Endothelial cell of umbilical vein (primary cell): Measurements from ENCODE around the gene CCR5.

Experiments used
- CTCF ChIP-seq, 2 donors: IDR thresholded peaks; 1 replicate in 1 of 2; 2 replicates in 1 of 2; pipeline ENCODE4 v1.5.1; 2011; ENCODE audit warnings: low read length in 2 of 2, mild to moderate bottlenecking in 2 of 2, moderate library complexity in 2 of 2, control low read depth in 1 of 2, inconsistent platforms in 1 of 2, low read depth in 1 of 2; ENCODE audit not compliant: insufficient read depth in 1 of 2; ENCODE audit errors: extremely low read depth in 1 of 2
- EZH2 ChIP-seq: IDR thresholded peaks from 2 replicates; pipeline ENCODE4 v1.6.1; 2012; ENCODE audit warnings: borderline replicate concordance, low read depth, mild to moderate bottlenecking, moderate library complexity, low read length, inconsistent platforms; ENCODE audit not compliant: severe bottlenecking
- JUN ChIP-seq: IDR thresholded peaks from 2 replicates; pipeline ENCODE4 v1.6.1; 2011; ENCODE audit warnings: borderline replicate concordance, low read depth; ENCODE audit not compliant: insufficient read length, insufficient read depth
- MYC ChIP-seq: IDR thresholded peaks from one replicate; pipeline ENCODE4 v1.6.1; 2011; ENCODE audit warnings: mild to moderate bottlenecking, low read depth, low read length
- POLR2A ChIP-seq: IDR thresholded peaks from 2 replicates; pipeline ENCODE4 v1.6.1; 2012; ENCODE audit warnings: low read depth, mild to moderate bottlenecking, control low read depth, low read length
- TF ChIP-seq, protein P1 (sequence below): IDR thresholded peaks from 2 replicates; pipeline ENCODE4 v1.6.1; 2011; ENCODE audit not compliant: insufficient read depth, insufficient read length

DNA sequence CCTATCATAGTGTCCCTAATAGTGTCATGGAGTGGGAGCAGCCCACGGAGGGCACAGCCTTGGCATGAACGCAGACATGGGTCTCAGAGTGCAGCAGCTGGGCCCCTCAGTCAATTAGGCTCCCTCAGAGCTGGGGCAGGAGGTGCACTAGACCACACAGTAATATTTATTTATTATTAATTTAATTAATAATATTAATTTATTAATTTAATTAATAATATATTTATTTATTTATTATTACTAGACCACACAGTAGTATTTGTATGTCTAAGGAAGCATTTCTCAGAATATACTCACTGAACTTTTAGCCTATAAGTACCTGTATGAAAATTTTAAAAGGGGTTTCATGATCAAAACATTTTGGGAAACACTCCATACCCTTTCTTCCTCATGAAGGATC lies 30.8 kb downstream of the CCR5 start:
- TF ChIP-seq MYC (no peak), CTCF (IDR thresholded peaks at IDR 0.05; ENCODE audit: extremely low read depth in 1 of 2, insufficient read depth in 1 of 2, low read depth in 1 of 2, low read length in 2 of 2) (no peak), POLR2A (no peak), EZH2 (no peak), JUN (no peak)
- TF ChIP-seq, protein P1, sequence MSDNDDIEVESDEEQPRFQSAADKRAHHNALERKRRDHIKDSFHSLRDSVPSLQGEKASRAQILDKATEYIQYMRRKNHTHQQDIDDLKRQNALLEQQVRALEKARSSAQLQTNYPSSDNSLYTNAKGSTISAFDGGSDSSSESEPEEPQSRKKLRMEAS: no peak
